Erythroblast (primary cell): Measurements from ENCODE around the gene GNB2.
"Not testable (repeated sequence)": the region's sequence is repeated elsewhere in the genome, so short reads cannot be mapped to it uniquely, and the experiment has no call there.

Source experiments
- DNase-seq, 2 experiments: peaks; one replicate each; lab custom pipeline; 2025; lab: John Stamatoyannopoulos, UW
- GATA1 ChIP-seq: IDR thresholded peaks from 2 replicates; pipeline ENCODE4 v1.6.1; 2011; ENCODE audit warnings: low read depth, mild to moderate bottlenecking, control low read depth, low read length, moderate library complexity
- POLR2A ChIP-seq: IDR thresholded peaks from 2 replicates; pipeline ENCODE4 v1.6.1; 2011; ENCODE audit warnings: mild to moderate bottlenecking, low read length

The GNB2 gene

DNA sequence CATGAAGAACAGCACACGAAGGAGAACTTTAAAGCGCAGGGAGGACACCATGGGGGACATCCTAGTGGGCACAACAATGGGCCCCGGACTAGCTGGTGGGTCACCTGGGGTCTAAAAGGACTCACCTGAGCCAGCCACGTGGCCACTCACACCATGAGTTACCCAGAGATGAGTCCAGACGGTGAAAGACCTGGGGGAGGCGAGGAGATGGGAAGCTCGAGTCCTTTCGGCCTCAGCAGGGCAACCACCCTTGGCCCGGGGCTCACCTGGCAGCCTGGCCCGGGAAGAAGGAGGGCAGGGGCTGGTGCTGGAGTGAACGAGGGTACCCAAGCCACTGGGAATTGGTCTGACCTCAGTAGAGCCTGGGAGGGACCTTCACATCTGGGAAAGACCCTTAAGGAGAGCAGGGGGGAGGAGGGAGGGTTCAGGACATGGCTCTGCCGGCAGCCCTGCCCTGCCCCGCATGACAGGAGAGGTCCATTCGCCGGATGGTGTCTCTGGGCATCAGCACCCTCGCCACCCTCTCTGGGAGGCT is 14.9 kb downstream of the GNB2 start:
- no peak for TF ChIP-seq GATA1
- no peak for TF ChIP-seq POLR2A

DNA sequence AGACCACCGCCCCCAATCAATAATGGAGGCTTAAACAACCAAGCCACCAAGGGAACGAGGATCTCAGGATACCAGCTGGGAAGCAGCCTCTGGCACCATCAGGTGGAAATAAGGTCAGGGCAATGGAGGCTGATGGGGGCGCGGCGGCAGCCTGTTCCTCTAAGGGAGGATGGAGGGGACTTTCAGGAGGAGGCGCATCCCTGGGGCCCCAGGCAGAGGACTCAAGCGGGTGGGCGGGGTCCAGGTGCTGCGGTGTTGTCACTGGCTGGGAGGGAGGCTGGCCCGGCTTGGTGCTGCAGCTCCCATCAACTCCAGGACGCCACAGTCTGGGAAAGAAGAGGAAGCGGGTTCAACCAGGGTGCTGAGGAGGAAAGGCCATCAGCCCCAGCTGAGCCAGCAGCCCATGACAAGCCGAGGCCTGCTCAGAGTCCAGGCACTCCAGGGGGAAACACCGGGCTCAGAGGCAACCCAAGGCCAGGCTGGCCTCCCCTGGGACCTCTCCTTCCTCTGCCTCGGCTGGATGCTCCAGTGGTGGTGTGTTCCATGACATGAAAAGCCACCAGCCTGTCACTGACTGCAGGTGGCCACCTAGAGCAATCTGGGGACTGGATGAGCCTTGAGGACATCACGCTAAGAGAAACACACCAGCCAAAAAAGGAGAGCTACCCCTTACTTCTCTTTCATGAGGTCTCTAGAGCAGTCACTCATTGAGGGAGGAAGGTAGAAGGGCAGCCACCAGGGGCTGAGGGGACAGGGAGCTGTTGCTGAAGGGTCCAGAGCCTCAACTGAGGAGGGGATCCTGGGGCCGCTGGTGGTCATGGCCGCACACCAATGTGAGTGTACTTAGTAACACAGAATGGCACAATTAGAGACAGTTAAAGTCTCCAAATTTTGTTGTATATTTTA is 15.9 kb downstream of the GNB2 start:
- TF ChIP-seq GATA1 (no peak), POLR2A (no peak)
- DNase-seq = no peak

More for the DNA sequence above, 14.9 kb downstream of the GNB2 start:
- no peak for DNase-seq

DNA sequence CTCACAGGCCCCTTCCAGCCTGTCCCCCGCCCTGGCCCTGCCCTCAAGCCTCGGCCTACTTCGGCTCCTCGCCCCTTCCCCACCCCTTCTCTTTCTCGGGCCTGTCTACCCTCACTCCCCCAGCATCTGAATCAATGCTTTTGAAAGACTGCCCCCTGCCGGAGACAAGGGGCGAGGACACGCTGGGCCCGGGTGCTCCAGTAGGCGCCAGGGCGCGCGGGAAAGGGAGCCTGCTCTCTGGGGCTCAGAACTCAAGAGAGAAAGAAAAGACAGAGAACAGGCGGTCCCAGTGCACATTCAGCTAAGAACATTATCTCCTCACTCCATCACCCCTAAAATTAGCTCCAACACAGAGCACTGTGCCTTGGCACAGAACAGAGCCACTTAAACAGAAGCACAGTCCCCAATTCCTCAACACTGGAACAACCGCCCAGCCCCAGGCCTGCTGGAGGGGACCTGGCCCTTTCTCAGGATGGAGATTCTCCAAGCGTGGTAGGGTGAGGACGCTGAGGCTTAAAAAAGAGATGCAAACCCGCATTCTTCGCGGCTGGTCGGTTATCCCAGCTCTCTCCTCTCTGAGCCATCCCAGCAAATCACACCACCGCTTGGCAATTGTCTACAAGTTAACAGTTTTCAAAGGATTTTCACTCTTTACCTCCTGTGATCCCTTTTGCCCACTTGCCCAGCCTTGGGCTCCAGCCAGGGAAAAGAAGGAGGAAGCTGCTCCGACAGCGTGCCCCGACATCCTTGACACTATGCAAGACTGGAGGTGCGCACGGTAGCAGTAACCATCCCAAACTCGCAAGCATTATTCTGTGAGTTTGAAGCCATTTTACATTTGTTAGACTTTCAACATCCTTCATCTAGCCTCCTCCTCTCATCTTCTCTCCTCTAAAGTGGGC is 18.4 kb downstream of the GNB2 start:
- no peak for TF ChIP-seq GATA1
- TF ChIP-seq POLR2A = peak; percentile 25
- peak; percentile 85 to 90 for DNase-seq

DNA sequence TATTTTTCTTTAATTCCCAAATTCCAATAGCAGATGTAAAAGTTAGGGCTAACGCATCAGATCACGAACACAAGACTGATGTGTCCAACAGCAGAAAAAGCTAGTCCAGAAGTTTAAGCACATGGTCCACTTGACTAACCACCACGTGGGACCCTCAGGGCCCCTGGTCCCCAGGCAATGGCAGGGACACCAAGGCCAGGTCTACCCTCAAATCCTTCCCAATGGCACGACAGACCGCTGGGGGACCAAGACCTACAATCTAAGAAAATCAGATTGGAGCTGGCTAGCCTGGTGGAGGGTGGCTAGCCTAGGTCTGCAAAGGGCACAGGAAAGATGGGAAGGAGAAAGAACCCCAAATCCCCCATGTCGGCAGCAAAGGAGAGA is 19.0 kb downstream of the GNB2 start:
- DNase-seq = no peak
- TF ChIP-seq POLR2A (no peak), GATA1 (no peak)

DNA sequence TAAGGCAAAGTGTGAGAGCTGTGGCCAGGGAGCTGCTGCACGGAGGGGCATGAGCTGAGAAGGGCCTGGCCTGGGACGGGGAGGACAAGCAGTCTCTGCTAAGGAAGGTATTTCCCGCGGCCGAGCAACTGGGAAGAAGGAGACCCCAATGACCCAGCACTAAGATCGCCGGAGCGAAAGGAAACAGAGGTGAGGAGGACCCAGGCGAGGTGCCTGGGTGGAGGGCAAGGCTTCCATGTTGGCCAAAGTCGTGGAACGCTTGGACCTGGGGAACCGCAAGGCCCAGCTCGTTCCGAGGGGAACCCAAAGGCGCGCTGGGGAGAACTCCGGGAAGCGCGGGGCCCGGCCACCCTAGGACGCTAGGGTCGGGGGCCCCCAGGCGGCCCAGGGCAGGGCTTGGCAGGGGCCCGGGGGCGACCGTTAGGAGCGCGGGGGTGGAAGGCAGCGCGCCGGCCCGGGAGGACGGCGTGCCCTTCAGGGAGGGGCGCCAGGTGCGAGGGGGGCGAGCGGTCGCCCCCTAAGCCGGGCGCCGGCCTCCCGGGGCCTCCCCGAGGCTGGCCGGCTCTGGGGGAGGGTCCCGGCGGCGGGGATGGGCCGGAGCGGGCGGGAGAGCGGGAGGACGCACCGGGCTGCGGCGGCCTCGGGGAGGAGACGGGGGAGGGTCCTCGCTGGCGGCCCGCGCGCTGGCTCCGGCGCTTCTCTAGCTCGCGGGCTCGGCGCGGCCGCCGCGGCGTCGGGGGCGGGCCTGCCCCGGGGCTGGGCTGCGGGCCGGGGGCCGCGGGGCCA is 20.0 kb downstream of the GNB2 start:
- peak; percentile 48 to 63 for DNase-seq
- TF ChIP-seq POLR2A = no peak
- TF ChIP-seq GATA1 = no peak

DNA sequence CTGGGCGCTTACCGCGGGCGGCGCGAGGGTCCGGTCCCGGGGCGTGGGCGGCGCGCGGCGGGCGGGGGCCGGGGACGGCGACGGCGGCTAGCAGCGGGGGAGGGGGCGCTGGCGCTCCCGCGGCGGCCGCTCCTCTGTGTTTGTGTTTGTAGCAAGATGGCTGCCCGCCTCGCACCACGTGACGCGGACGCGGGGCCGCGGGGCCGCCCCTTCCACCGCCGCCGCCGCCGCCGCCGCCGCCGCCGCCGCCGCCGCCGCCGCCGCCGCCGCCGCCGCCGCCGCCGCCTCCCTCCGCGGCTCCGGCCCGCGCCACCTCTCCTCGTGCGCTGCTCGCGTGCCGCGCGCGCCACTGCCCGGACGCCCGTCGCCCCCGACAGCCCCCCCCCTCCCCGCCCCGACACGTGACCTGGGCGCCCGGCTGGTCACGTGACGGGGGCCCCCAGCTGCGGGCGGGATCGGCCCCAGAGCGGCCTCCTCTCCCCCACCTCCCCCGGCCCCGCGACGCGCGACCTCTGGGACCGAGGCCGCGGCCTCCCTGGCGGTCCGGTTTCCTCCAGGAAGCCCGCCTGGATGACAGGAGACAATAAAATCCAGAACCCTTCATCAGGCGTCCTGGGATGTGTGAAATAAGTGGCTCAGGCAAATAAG is 20.7 kb downstream of the GNB2 start, which contains the start of gene GIGYF1:
Gene GIGYF1, minus strand, starts transcription at position 153 of the 648 bp plus-strand sequence. CDS start 6,012 bp downstream, outside the sequence.
- DNase-seq = peak; percentile 88 to 91

DNA sequence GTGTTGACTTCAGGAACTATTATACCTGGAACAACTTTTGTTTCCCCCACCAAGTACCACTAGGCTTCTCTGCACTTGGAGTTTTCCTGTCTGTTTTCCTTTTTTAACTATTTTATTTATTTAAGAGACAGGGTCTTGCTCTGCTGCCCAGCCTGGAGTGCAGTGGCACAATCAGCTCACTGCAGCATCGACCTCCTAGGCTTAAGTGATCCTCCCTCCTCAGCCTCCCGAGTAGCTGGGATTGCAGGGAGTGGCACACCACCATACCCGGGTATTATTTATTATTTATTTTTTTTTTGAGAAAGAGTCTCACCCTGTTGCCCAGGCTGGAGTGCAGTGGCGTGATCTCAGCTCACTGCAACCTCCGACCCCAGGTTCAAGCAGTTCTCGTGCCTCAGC is 22.6 kb downstream of the GNB2 start:
- DNase-seq = no peak
- no peak for TF ChIP-seq GATA1

More for the DNA sequence above, 20.7 kb downstream of the GNB2 start, which contains the start of gene GIGYF1:
- TF ChIP-seq POLR2A (no peak), GATA1 (no peak)

DNA sequence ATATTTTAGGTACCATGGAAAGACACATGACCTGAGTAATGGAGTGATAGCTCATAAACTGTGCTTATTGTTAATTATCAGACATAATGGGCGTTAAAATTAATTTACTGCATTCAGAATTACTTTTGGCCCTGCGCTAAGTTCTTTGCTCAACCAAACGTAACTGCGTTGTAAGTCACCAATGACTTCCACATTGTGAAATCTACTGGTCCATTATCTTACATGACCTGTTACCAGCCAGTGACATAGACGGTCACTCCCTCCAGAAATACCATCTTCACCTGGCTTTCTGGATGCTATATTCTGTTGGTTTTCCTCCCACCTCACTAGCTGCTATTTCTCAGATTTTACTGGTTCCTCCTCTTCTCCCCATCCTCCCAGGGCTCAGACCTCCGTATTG is 25.5 kb downstream of the GNB2 start:
- no peak for TF ChIP-seq GATA1
- TF ChIP-seq POLR2A = no peak
- DNase-seq = no peak

DNA sequence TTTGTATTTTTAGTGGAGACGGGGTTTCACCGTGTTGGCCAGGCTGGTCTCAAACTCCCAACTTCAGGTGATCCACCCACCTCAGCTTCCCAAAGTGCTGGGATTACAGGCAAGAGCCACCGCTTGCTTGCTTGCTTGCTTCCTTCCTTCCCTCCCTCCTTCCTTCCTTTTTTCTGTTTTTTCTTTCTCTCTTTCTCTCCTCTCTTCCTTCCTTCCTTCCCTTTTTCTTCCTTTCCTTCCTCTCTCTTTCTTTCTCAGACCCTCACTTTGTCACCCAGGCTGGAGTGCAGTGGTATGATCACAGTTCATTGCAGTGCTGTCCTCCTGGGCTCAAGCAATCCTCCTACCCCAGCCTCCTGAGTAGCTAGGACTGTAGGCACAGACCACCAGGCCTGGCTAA is 27.5 kb downstream of the GNB2 start:
- DNase-seq = not testable (repeated sequence)

DNA sequence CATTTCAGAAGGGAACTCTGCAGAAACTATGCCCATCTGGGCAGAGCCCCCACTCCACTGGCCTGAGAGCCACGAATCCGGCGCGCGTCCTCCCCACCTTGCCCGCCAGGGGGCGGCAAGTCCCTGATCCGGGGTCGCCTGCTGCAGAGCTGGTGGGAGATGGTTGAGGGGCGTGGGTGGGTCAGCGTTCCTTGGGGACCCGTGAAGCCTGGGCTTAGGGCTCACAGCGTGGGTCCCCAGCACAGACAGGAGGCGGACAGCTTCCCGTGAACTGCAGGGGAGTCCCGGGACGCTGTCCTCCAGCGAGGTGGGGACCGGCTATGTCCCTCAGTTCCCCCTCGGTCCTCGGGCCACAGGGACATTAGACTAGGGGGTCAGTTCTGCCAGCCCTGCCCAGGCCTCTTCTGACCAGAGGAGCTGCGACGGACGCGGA is 31.8 kb downstream of the GNB2 start:
- peak; percentile 85 to 88 for DNase-seq
- TF ChIP-seq GATA1 (no peak), POLR2A (no peak)

DNA sequence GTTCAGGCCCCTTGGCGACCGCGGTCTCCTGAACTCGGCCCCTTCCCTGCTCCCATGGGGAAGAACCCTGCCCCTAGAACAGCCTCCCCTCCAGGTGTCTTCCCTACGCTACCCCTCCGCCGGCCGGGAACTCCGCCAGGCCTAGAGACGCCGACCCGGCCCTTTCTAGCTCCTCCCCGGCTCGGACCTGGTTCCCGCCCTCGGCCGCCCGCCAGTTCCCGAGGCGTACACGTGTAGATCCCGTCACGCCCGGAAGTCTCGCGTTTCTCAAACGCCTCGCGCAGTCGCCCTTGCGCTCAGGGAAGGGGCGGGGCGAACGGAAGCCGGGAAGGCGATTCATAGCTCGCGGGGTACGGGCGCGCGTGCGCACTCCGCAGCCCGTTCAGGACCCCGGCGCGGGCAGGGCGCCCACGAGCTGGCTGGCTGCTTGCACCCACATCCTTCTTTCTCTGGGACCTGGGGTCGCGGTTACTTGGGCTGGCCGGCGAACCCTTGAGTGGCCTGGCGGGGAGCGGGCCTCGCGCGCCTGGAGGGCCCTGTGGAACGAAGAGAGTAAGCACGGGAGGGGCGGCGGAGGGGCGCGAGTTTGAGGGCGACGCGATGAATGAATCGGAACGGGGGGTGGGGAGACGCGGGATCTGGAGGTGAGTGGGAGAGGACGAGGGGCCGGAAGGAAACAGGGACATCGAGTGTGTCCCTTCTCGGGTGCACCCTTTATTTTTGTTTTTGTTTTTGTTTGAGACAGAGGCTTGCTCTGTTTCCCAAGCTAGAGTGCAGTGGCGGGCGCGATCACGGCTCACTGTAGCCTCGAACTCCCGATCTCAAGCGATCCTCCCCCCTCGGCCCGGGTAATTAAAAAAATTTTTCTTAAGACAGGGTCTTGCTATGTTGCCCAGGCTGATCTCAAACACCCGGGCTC is 32.5 kb downstream of the GNB2 start, which contains the start of gene POP7:
Gene POP7, plus strand, starts transcription at position 369 of the 919 bp plus-strand sequence. CDS start 710 bp downstream, outside the sequence.
- peak; percentile 99 for DNase-seq
- no peak for TF ChIP-seq GATA1
- TF ChIP-seq POLR2A = peak; percentile 81
